Trophoblast cell (in vitro differentiated cells and primary cell): ENCODE data around the gene SERPINA3.
A peak's percentile ranks its signal among the peaks of the same experiment; 100 is the strongest.

Source experiments
- DNase-seq, 2 donors: peaks; one replicate each; pipeline ENCODE4 v3.0.0-alpha.2; 2016
- H2AFZ ChIP-seq: 2 replicates; pipeline ENCODE4 v1.6.1; 2013; ENCODE audit warnings: low read length, moderate library complexity, mild to moderate bottlenecking; ENCODE audit not compliant: insufficient read depth, poor library complexity
- H2AK5ac ChIP-seq: 2 replicates; pipeline ENCODE4 v1.6.1; 2013; ENCODE audit warnings: mild to moderate bottlenecking, low read length
- H2BK120ac ChIP-seq: 2 replicates; pipeline ENCODE4 v1.6.1; 2013; ENCODE audit warnings: low read length, mild to moderate bottlenecking, moderate library complexity; ENCODE audit not compliant: insufficient read depth, poor library complexity
- H2BK12ac ChIP-seq: 2 replicates; pipeline ENCODE4 v1.6.1; 2013; ENCODE audit warnings: mild to moderate bottlenecking, low read length, moderate library complexity
- H2BK5ac ChIP-seq: 2 replicates; pipeline ENCODE4 v1.6.1; 2013; ENCODE audit warnings: low read length, low read depth, moderate library complexity, mild to moderate bottlenecking; ENCODE audit not compliant: poor library complexity
- H3K14ac ChIP-seq: 2 replicates; pipeline ENCODE4 v1.6.1; 2013; ENCODE audit warnings: mild to moderate bottlenecking, low read length
- H3K18ac ChIP-seq: 2 replicates; pipeline ENCODE4 v1.6.1; 2013; ENCODE audit warnings: mild to moderate bottlenecking, low read length
- H3K23ac ChIP-seq: 2 replicates; pipeline ENCODE4 v1.6.1; 2013; ENCODE audit warnings: low read length
- H3K27ac ChIP-seq: 2 replicates; pipeline ENCODE4 v1.5.1; 2013; ENCODE audit warnings: low read depth, mild to moderate bottlenecking, inconsistent platforms, low read length, moderate library complexity
- H3K27me3 ChIP-seq: 2 replicates; pipeline ENCODE4 v1.6.1; 2013; ENCODE audit warnings: inconsistent platforms, mild to moderate bottlenecking, low read length, moderate library complexity; ENCODE audit not compliant: insufficient read depth
- H3K36me3 ChIP-seq, 2 experiments: 1 replicate in 1 of 2; 2 replicates in 1 of 2; pipeline ENCODE4 v1.6.1; 2013; ENCODE audit warnings: low read length in 2 of 2, mild to moderate bottlenecking in 2 of 2, moderate library complexity in 1 of 2; ENCODE audit not compliant: insufficient read depth in 2 of 2, control insufficient read depth in 1 of 2
- H3K4ac ChIP-seq: 2 replicates; pipeline ENCODE4 v1.6.1; 2013; ENCODE audit warnings: low read depth, mild to moderate bottlenecking, low read length, moderate library complexity
- H3K4me1 ChIP-seq, 2 experiments: 1 replicate in 1 of 2; 2 replicates in 1 of 2; pipeline ENCODE4 v1.6.1; 2013; ENCODE audit warnings: low read length in 2 of 2, mild to moderate bottlenecking in 2 of 2, moderate library complexity in 1 of 2; ENCODE audit not compliant: insufficient read depth in 2 of 2, control insufficient read depth in 1 of 2
- H3K4me2 ChIP-seq: 2 replicates; pipeline ENCODE4 v1.6.1; 2013; ENCODE audit warnings: inconsistent platforms, mild to moderate bottlenecking, low read length, moderate library complexity
- H3K4me3 ChIP-seq: 2 replicates; pipeline ENCODE4 v1.5.1; 2013; ENCODE audit warnings: mild to moderate bottlenecking, low read depth, low read length, inconsistent platforms
- H3K79me1 ChIP-seq: one replicate; pipeline ENCODE4 v1.6.1; 2013; ENCODE audit warnings: low read length
- H3K79me2 ChIP-seq: 2 replicates; pipeline ENCODE4 v1.6.1; 2013; ENCODE audit warnings: low read length, mild to moderate bottlenecking; ENCODE audit not compliant: control insufficient read depth, insufficient read depth, poor library complexity
- H3K9ac ChIP-seq: 2 replicates; pipeline ENCODE4 v1.6.1; 2013; ENCODE audit warnings: mild to moderate bottlenecking, low read length
- H3K9me3 ChIP-seq: 2 replicates; pipeline ENCODE4 v1.6.1; 2013; ENCODE audit warnings: low read depth, mild to moderate bottlenecking, control low read depth, inconsistent platforms, low read length; ENCODE audit not compliant: insufficient read depth
- H4K12ac ChIP-seq: 2 replicates; pipeline ENCODE4 v1.6.1; 2013; ENCODE audit warnings: low read depth, mild to moderate bottlenecking, low read length, moderate library complexity
- H4K8ac ChIP-seq: 2 replicates; pipeline ENCODE4 v1.6.1; 2013; ENCODE audit warnings: low read depth, mild to moderate bottlenecking, low read length, moderate library complexity
- H4K91ac ChIP-seq: one replicate; pipeline ENCODE4 v1.6.1; 2013; ENCODE audit warnings: low read depth, mild to moderate bottlenecking, low read length, moderate library complexity
- WGBS: extraction: QIAGEN DNeasy Blood & Tissue Kit; methylation state at CpG from one replicate; pipeline ENCODE4 v1.1.7; 2013; ENCODE audit warnings: missing lambda C conversion rate; ENCODE audit not compliant: insufficient read length, insufficient coverage; ENCODE audit errors: extremely low coverage; 5-methylcytosine and 5-hydroxymethylcytosine counted together

Gene SERPINA3

DNA sequence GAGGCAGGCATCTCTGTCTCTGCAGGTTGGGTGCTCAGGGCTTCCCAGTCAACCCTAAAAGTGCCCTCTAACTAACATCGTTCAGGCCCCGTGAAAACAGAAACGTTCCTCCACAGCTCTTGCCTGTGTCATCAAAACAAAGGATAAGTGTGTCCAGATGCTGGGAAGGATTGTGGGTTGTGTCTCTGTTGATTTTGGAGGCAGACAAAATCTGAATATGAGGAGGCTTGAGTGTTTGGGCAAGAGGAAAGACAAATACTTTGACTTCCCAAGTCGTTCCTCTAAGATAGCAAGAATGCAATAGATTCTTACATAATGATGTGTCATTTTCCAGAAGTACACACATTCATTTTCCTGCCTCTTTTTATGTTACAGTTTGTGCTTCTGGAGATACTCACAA lies 52.9 kb downstream of the SERPINA3 start:
- H3K36me3 ChIP-seq: no peaks in the 10 kb centered on the region
- H4K12ac ChIP-seq: no peak overlapping the region
- H3K27me3 ChIP-seq: no peaks in the 10 kb centered on the region
- H3K4ac ChIP-seq: no peak overlapping the region
- H3K4me1 ChIP-seq: no peaks in the 10 kb centered on the region
- H2BK12ac ChIP-seq: no peak overlapping the region
- H3K14ac ChIP-seq: no peak overlapping the region
- H3K27ac ChIP-seq: no peak overlapping the region
- no peaks in the 10 kb centered on the region for H3K9me3 ChIP-seq
- H3K4me2 ChIP-seq: no peak overlapping the region
- H4K8ac ChIP-seq: no peak overlapping the region
- no peak overlapping the region for H3K4me3 ChIP-seq
- H2AK5ac ChIP-seq: no peak overlapping the region
- no peak overlapping the region for H4K91ac ChIP-seq
- no peak overlapping the region for H2BK5ac ChIP-seq
- no peak overlapping the region for H2AFZ ChIP-seq
- H3K79me2 ChIP-seq: no peaks in the 10 kb centered on the region
- no peak overlapping the region for H3K9ac ChIP-seq
- H3K23ac ChIP-seq: no peak overlapping the region
- no peak overlapping the region for H2BK120ac ChIP-seq
- no peak overlapping the region for H3K18ac ChIP-seq
- H3K79me1 ChIP-seq: no peaks in the 10 kb centered on the region
- WGBS: no CpG with 5 or more reads among the region's 4 CpGs
- peak in 1 of 2 donors; percentile 6 for DNase-seq

DNA sequence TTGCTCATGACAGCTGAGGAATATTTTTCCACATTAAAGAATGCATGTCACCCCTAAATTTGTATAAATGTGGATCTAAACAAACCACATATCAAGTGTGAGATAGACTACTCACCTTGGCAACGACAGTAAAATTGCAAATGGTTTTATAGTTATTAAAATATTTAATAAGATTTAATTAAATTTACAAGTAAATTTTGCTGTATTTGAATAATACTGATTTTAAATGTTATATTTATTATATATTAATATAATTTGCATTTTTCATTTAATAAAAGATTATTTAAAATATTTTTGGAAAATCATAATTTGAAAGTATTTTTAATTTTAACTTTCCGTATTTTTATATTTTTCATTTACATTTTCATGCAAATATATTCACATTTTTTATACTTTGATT lies 53.4 kb downstream of the SERPINA3 start:
- no CpG with 5 or more reads among the region's 2 CpGs for WGBS
- DNase-seq: no peak
- no peaks in the 10 kb centered on the region for H3K79me2 ChIP-seq
- no peak overlapping the region for H3K18ac ChIP-seq
- no peak overlapping the region for H4K12ac ChIP-seq
- no peaks in the 10 kb centered on the region for H3K27me3 ChIP-seq
- H3K4me3 ChIP-seq: no peak overlapping the region
- H3K14ac ChIP-seq: no peak overlapping the region
- no peaks in the 10 kb centered on the region for H3K36me3 ChIP-seq
- H2BK12ac ChIP-seq: no peak overlapping the region
- H3K4ac ChIP-seq: no peak overlapping the region
- H3K27ac ChIP-seq: no peak overlapping the region
- H3K23ac ChIP-seq: no peak overlapping the region
- no peaks in the 10 kb centered on the region for H3K4me1 ChIP-seq
- H3K9me3 ChIP-seq: no peaks in the 10 kb centered on the region
- no peak overlapping the region for H2BK120ac ChIP-seq
- H4K8ac ChIP-seq: no peak overlapping the region
- no peak overlapping the region for H3K9ac ChIP-seq
- no peak overlapping the region for H3K4me2 ChIP-seq
- no peak overlapping the region for H4K91ac ChIP-seq
- H2AFZ ChIP-seq: no peak overlapping the region
- H2AK5ac ChIP-seq: no peak overlapping the region
- no peak overlapping the region for H2BK5ac ChIP-seq
- H3K79me1 ChIP-seq: no peaks in the 10 kb centered on the region

DNA sequence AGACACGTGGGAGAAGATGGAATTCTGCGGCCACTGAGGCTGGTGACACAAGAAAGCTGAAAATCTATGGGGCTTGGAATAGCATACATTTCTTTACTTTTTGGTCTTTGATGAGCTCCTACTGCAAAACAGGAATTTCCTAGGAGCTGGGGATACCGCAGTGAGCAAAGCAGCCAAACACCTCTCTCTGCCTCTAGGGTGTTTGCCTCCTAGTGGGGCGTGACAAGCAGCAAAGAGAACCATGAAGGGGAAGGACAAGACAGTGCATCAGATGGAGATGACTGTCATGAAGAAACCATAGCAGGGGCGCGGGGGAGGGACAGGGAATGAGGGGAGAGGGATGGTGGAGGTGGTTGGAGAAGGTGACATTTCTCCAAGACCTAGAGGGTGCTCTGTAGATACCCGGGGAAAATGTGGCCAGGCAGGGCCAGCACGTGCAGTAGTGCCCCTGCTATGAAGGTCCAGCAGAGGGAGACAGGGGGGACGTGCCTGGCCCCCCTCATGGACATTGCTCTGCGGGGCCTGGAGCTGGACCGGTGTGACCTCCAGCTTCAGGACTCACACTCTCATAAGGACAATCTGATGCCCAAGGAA lies 58.6 kb downstream of the SERPINA3 start:
- H4K91ac ChIP-seq: no peak overlapping the region
- no peak overlapping the region for H3K9ac ChIP-seq
- no peak overlapping the region for H2BK5ac ChIP-seq
- no peak overlapping the region for H4K8ac ChIP-seq
- H2BK12ac ChIP-seq: no peak overlapping the region
- no peaks in the 10 kb centered on the region for H3K4me1 ChIP-seq
- H3K14ac ChIP-seq: no peak overlapping the region
- H3K9me3 ChIP-seq: no peaks in the 10 kb centered on the region
- no peak overlapping the region for H2BK120ac ChIP-seq
- no peak overlapping the region for H2AK5ac ChIP-seq
- WGBS: no CpG with 5 or more reads among the region's 11 CpGs
- no peak overlapping the region for H2AFZ ChIP-seq
- no peak overlapping the region for H4K12ac ChIP-seq
- H3K36me3 ChIP-seq: no peaks in the 10 kb centered on the region
- no peaks in the 10 kb centered on the region for H3K27me3 ChIP-seq
- H3K79me1 ChIP-seq: no peaks in the 10 kb centered on the region
- DNase-seq: no peak
- H3K23ac ChIP-seq: no peak overlapping the region
- no peak overlapping the region for H3K4ac ChIP-seq
- H3K79me2 ChIP-seq: no peaks in the 10 kb centered on the region
- no peak overlapping the region for H3K4me2 ChIP-seq
- H3K27ac ChIP-seq: no peak overlapping the region
- H3K18ac ChIP-seq: no peak overlapping the region
- no peak overlapping the region for H3K4me3 ChIP-seq

DNA sequence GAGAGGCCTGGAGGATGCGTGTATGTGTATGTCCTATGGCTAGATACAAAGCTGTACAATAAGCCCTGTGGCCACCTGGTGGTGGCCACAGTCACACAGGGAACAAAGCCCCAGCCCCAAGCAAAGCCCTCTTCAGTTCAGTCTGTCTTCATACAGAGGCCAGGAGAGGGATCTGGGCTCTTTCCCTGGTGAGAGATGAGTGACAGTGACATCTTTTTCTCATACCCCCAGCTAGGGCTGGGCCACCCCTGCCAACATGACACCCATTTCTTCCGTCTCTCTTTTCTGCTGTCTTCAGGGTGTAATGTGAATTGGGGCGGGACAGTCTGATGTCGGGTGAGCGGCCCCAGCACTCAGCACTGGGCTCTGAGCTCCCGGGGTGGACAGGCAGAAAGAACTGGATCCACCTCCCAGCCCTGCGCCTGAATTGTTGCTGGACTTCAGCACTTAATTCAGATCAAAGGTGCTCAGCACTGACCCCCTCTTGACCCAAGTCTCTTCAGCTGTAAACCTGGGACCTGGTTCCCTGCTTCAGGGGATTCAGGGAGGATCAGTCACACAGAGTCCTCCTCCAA lies 59.8 kb downstream of the SERPINA3 start:
- H3K23ac ChIP-seq: no peak overlapping the region
- WGBS: no CpG with 5 or more reads among the region's 7 CpGs
- no peak overlapping the region for H2AK5ac ChIP-seq
- no peaks in the 10 kb centered on the region for H3K36me3 ChIP-seq
- no peak overlapping the region for H3K4me3 ChIP-seq
- H4K8ac ChIP-seq: no peak overlapping the region
- no peak overlapping the region for H3K9ac ChIP-seq
- no peak overlapping the region for H3K4me2 ChIP-seq
- no peaks in the 10 kb centered on the region for H3K27me3 ChIP-seq
- H4K91ac ChIP-seq: no peak overlapping the region
- H3K79me2 ChIP-seq: no peaks in the 10 kb centered on the region
- no peak overlapping the region for H2BK12ac ChIP-seq
- H3K4me1 ChIP-seq: no peaks in the 10 kb centered on the region
- H3K4ac ChIP-seq: no peak overlapping the region
- H4K12ac ChIP-seq: no peak overlapping the region
- H3K18ac ChIP-seq: no peak overlapping the region
- H3K14ac ChIP-seq: no peak overlapping the region
- H3K27ac ChIP-seq: no peak overlapping the region
- no peak overlapping the region for H2AFZ ChIP-seq
- DNase-seq: peak; percentile 14 to 19
- H3K79me1 ChIP-seq: no peaks in the 10 kb centered on the region
- H3K9me3 ChIP-seq: no peaks in the 10 kb centered on the region
- H2BK120ac ChIP-seq: no peak overlapping the region
- no peak overlapping the region for H2BK5ac ChIP-seq
